ENCODE results near the gene CASKIN1.
A peak's percentile ranks its signal among the peaks of the same experiment; 100 is the strongest.

Gene CASKIN1

DNA sequence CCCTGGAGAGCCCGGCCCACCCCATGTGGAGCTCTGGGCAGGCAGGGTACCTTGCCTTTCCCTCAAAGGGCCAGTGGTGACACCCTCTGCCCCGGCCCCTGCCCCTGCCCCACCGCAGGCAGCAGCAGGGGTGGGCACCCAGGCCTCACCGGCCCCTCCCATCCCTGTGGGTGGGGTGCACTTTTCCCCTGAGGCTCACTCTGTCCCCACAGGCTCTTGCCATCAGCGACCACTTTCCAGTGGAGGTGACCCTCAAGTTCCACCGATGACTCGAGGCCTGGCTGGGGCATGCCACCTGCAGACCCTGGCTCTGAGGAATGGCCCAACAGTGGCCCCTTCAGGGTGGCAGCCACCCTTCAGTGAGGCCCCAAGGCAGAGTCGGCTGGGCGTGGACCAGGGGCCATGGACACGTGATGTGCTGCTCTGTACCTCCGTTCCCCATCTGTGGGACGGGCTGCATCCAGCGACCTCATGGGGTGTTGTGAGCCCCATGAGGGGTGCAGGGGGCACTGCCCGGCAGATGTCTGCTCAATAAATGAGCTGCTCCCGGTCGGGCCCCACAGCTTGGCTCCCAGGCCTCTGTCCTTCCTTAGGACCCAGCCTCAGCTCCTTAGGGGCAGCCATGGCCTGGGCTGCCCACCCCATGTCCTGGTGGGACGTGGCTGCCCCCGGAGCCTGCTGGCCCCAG is 41.9 kb upstream of the CASKIN1 start:
- Histone ChIP-seq H3K4me1 (ENCODE audit: control insufficient read depth in 1 of 2, insufficient read depth in 2 of 2, low read length in 2 of 2) (peaks cover 13 to 14% of the 10 kb centered on the region in 2 experiments), H3K9ac (ENCODE audit: low read length) (no peak overlapping the region), H4K8ac (ENCODE audit: low read depth, low read length) (no peak overlapping the region), H3K14ac (ENCODE audit: low read length) (no peak overlapping the region), H3K4ac (ENCODE audit: low read depth, low read length) (no peak overlapping the region), H3K27ac (ENCODE audit: low read depth, low read length) (no peak overlapping the region), H3K27me3 (ENCODE audit: insufficient read depth, low read length) (peaks cover 21% of the 10 kb centered on the region), H4K12ac (ENCODE audit: low read depth, low read length) (no peak overlapping the region), H2BK12ac (ENCODE audit: low read length) (no peak overlapping the region), H3K9me3 (ENCODE audit: insufficient read depth, low read depth, low read length) (peaks cover 5% of the 10 kb centered on the region), H3K23ac (ENCODE audit: low read length) (no peak overlapping the region), H2AFZ (ENCODE audit: insufficient read depth, low read length, poor library complexity) (no peak overlapping the region), H3K79me1 (ENCODE audit: low read length) (no peaks in the 10 kb centered on the region), H2BK5ac (ENCODE audit: low read depth, low read length, poor library complexity) (no peak overlapping the region), H2AK5ac (ENCODE audit: low read length) (no peak overlapping the region), H3K4me2 (ENCODE audit: low read length) (no peak overlapping the region), H3K79me2 (ENCODE audit: control insufficient read depth, insufficient read depth, low read length, poor library complexity) (no peaks in the 10 kb centered on the region), H3K18ac (ENCODE audit: low read length) (no peak overlapping the region), H3K36me3 (ENCODE audit: control insufficient read depth in 1 of 2, insufficient read depth in 2 of 2, low read length in 2 of 2) (peaks cover 47% of the 10 kb centered on the region in 2 experiments), H4K91ac (ENCODE audit: low read depth, low read length) (no peak overlapping the region), H2BK120ac (ENCODE audit: insufficient read depth, low read length, poor library complexity) (no peak overlapping the region), H3K4me3 (ENCODE audit: low read depth, low read length) (no peak overlapping the region)
- WGBS (ENCODE audit: extremely low coverage, insufficient coverage, insufficient read length), result no CpG with 5 or more reads among the region's 18 CpGs
- DNase-seq, result no peak

GRCh38 chr16:2237493-2238149 is 41.2 kb upstream of the CASKIN1 start:
- WGBS (ENCODE audit: extremely low coverage, insufficient coverage, insufficient read length), result no CpG with 5 or more reads among the region's 65 CpGs
- H3K4me3 ChIP-seq (ENCODE audit: low read depth, low read length), result no peak overlapping the region
- peak overlapping the region; percentile 66 for H3K4me2 ChIP-seq (ENCODE audit: low read length)
- H2BK12ac ChIP-seq (ENCODE audit: low read length), result no peak overlapping the region
- no peak overlapping the region for H3K23ac ChIP-seq (ENCODE audit: low read length)
- no peaks in the 10 kb centered on the region for H3K79me1 ChIP-seq (ENCODE audit: low read length)
- peak; percentile 35 to 70 for DNase-seq
- H3K79me2 ChIP-seq (ENCODE audit: control insufficient read depth, insufficient read depth, low read length, poor library complexity), result no peaks in the 10 kb centered on the region
- H3K27me3 ChIP-seq (ENCODE audit: insufficient read depth, low read length), result peaks cover 21% of the 10 kb centered on the region
- H4K12ac ChIP-seq (ENCODE audit: low read depth, low read length), result no peak overlapping the region
- no peak overlapping the region for H2AK5ac ChIP-seq (ENCODE audit: low read length)
- H3K9me3 ChIP-seq (ENCODE audit: insufficient read depth, low read depth, low read length), result peaks cover 5% of the 10 kb centered on the region
- H3K9ac ChIP-seq (ENCODE audit: low read length), result no peak overlapping the region
- peaks cover 47% of the 10 kb centered on the region in 2 experiments for H3K36me3 ChIP-seq (ENCODE audit: control insufficient read depth in 1 of 2, insufficient read depth in 2 of 2, low read length in 2 of 2)
- H2AFZ ChIP-seq (ENCODE audit: insufficient read depth, low read length, poor library complexity), result no peak overlapping the region
- H3K27ac ChIP-seq (ENCODE audit: low read depth, low read length), result no peak overlapping the region
- H3K4ac ChIP-seq (ENCODE audit: low read depth, low read length), result no peak overlapping the region
- H4K91ac ChIP-seq (ENCODE audit: low read depth, low read length), result no peak overlapping the region
- H3K14ac ChIP-seq (ENCODE audit: low read length), result no peak overlapping the region
- H2BK120ac ChIP-seq (ENCODE audit: insufficient read depth, low read length, poor library complexity), result no peak overlapping the region
- no peak overlapping the region for H2BK5ac ChIP-seq (ENCODE audit: low read depth, low read length, poor library complexity)
- no peak overlapping the region for H4K8ac ChIP-seq (ENCODE audit: low read depth, low read length)
- no peak overlapping the region for H3K18ac ChIP-seq (ENCODE audit: low read length)
- peaks cover 13 to 14% of the 10 kb centered on the region in 2 experiments for H3K4me1 ChIP-seq (ENCODE audit: control insufficient read depth in 1 of 2, insufficient read depth in 2 of 2, low read length in 2 of 2)

DNA sequence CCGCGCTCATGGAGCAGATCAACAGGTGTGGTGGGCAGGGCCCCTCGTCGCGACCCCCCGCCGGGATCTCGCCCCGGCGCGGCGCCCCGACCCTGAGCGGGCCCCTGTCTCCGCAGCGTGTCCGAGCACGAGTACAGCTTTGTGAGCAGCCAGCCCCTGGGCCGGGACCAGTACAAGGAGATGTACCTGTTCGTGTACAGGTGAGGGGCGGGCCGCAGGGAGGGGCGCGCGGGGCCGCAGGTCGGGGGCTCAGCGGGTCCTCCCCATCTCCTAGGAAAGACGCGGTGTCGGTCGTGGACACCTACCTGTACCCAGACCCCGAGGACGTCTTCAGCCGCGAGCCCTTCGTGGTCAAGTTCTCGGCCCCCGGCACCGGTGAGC is 40.7 kb upstream of the CASKIN1 start:
- no peak overlapping the region for H3K23ac ChIP-seq (ENCODE audit: low read length)
- H4K91ac ChIP-seq (ENCODE audit: low read depth, low read length), result no peak overlapping the region
- no peak for DNase-seq
- no peak overlapping the region for H2AFZ ChIP-seq (ENCODE audit: insufficient read depth, low read length, poor library complexity)
- H4K8ac ChIP-seq (ENCODE audit: low read depth, low read length), result no peak overlapping the region
- no peaks in the 10 kb centered on the region for H3K79me2 ChIP-seq (ENCODE audit: control insufficient read depth, insufficient read depth, low read length, poor library complexity)
- H3K18ac ChIP-seq (ENCODE audit: low read length), result no peak overlapping the region
- H3K4me1 ChIP-seq (ENCODE audit: control insufficient read depth in 1 of 2, insufficient read depth in 2 of 2, low read length in 2 of 2), result peaks cover 13 to 14% of the 10 kb centered on the region in 2 experiments
- H3K14ac ChIP-seq (ENCODE audit: low read length), result no peak overlapping the region
- H3K9me3 ChIP-seq (ENCODE audit: insufficient read depth, low read depth, low read length), result peaks cover 5% of the 10 kb centered on the region
- no peak overlapping the region for H3K9ac ChIP-seq (ENCODE audit: low read length)
- H4K12ac ChIP-seq (ENCODE audit: low read depth, low read length), result no peak overlapping the region
- no CpG with 5 or more reads among the region's 40 CpGs for WGBS (ENCODE audit: extremely low coverage, insufficient coverage, insufficient read length)
- H2BK120ac ChIP-seq (ENCODE audit: insufficient read depth, low read length, poor library complexity), result no peak overlapping the region
- H3K4me2 ChIP-seq (ENCODE audit: low read length), result peak overlapping the region; percentile 66
- H3K27me3 ChIP-seq (ENCODE audit: insufficient read depth, low read length), result peaks cover 21% of the 10 kb centered on the region
- H3K4ac ChIP-seq (ENCODE audit: low read depth, low read length), result no peak overlapping the region
- no peaks in the 10 kb centered on the region for H3K79me1 ChIP-seq (ENCODE audit: low read length)
- H3K36me3 ChIP-seq (ENCODE audit: control insufficient read depth in 1 of 2, insufficient read depth in 2 of 2, low read length in 2 of 2), result peaks cover 47 to 49% of the 10 kb centered on the region in 2 experiments
- no peak overlapping the region for H3K4me3 ChIP-seq (ENCODE audit: low read depth, low read length)
- no peak overlapping the region for H2AK5ac ChIP-seq (ENCODE audit: low read length)
- H2BK12ac ChIP-seq (ENCODE audit: low read length), result no peak overlapping the region
- H2BK5ac ChIP-seq (ENCODE audit: low read depth, low read length, poor library complexity), result no peak overlapping the region
- H3K27ac ChIP-seq (ENCODE audit: low read depth, low read length), result no peak overlapping the region

DNA sequence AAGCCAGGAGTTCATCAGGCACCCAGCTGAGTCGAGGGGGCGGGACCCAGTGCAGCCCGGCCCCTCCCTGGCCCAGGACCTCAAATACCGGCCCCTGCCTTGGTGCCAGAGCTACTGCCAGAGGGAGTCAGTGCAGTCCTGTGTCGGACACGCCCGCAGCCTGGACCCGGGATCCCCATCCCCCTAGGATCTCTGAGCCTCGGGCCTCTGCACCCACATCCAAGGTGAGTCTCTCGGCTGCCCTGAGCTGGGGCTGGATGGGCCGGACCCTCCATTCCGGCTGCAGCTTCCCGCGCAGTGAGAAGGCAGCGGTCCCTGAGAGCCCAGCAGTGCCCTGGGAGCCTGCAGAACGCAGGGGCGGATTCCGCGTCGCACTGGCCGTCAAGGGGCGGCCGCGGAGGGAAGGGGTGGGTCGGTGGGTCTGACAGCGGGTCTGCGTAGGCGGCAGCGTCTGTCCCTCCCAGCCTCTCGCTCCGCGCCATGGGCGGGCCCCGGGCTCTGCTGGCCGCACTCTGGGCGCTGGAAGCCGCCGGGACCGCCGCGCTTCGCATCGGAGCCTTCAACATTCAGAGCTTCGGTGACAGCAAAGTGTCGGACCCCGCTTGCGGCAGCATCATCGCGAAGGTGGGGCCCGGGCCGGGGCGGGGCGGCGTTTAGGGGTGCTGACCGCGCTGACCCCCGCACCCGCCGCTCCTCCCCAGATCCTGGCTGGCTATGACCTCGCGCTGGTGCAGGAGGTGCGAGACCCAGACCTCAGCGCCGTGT is 40.1 kb upstream of the CASKIN1 start, which contains the start of gene DNASE1L2:
DNASE1L2 (plus strand) TSS at position 108 of the 765 bp plus-strand sequence; CDS start at position 481, 373 bp downstream.
- no peak within 1 kb of the TSS for H2BK120ac ChIP-seq (ENCODE audit: insufficient read depth, low read length, poor library complexity)
- no CpG with 5 or more reads among the region's 64 CpGs for WGBS (ENCODE audit: extremely low coverage, insufficient coverage, insufficient read length)
- H3K4me3 ChIP-seq (ENCODE audit: low read depth, low read length), result no peak within 1 kb of the TSS
- no peak within 1 kb of the TSS for H2BK12ac ChIP-seq (ENCODE audit: low read length)
- no peak within 1 kb of the TSS for H4K8ac ChIP-seq (ENCODE audit: low read depth, low read length)
- H3K79me2 ChIP-seq (ENCODE audit: control insufficient read depth, insufficient read depth, low read length, poor library complexity), result no peaks in the 10 kb centered on the region
- no peak within 1 kb of the TSS for H3K14ac ChIP-seq (ENCODE audit: low read length)
- no peaks in the 10 kb centered on the region for H3K79me1 ChIP-seq (ENCODE audit: low read length)
- H2BK5ac ChIP-seq (ENCODE audit: low read depth, low read length, poor library complexity), result no peak within 1 kb of the TSS
- H3K4me2 ChIP-seq (ENCODE audit: low read length), result peak within 1 kb of the TSS; percentile 66
- no peak within 1 kb of the TSS for H2AK5ac ChIP-seq (ENCODE audit: low read length)
- no peak within 1 kb of the TSS for H4K12ac ChIP-seq (ENCODE audit: low read depth, low read length)
- H3K9me3 ChIP-seq (ENCODE audit: insufficient read depth, low read depth, low read length), result peaks cover 5% of the 10 kb centered on the region
- H3K27ac ChIP-seq (ENCODE audit: low read depth, low read length), result no peak within 1 kb of the TSS
- no peak within 1 kb of the TSS for H3K23ac ChIP-seq (ENCODE audit: low read length)
- peaks cover 52% of the 10 kb centered on the region in 2 experiments for H3K36me3 ChIP-seq (ENCODE audit: control insufficient read depth in 1 of 2, insufficient read depth in 2 of 2, low read length in 2 of 2)
- no peak within 1 kb of the TSS for H3K9ac ChIP-seq (ENCODE audit: low read length)
- DNase-seq, result peak in 1 of 2 donors; percentile 39
- no peak within 1 kb of the TSS for H3K4ac ChIP-seq (ENCODE audit: low read depth, low read length)
- H3K18ac ChIP-seq (ENCODE audit: low read length), result no peak within 1 kb of the TSS
- no peak within 1 kb of the TSS for H2AFZ ChIP-seq (ENCODE audit: insufficient read depth, low read length, poor library complexity)
- peaks cover 21% of the 10 kb centered on the region for H3K27me3 ChIP-seq (ENCODE audit: insufficient read depth, low read length)
- H3K4me1 ChIP-seq (ENCODE audit: control insufficient read depth in 1 of 2, insufficient read depth in 2 of 2, low read length in 2 of 2), result peaks cover 13 to 16% of the 10 kb centered on the region in 2 experiments
- H4K91ac ChIP-seq (ENCODE audit: low read depth, low read length), result no peak within 1 kb of the TSS
